ENCODE results near the gene MYOF. TPM values are rescaled to one million over a fixed set of nuclear protein-coding genes. Genes with fewer than 3 reads are reported as not detected.

The MYOF gene
- total and polyA plus RNA-seq, 2 of the 8 experiments (the other 6 are each of a cell fraction or from before 2014, with no cell fraction given), result 0.98 to 2.3 TPM

DNA sequence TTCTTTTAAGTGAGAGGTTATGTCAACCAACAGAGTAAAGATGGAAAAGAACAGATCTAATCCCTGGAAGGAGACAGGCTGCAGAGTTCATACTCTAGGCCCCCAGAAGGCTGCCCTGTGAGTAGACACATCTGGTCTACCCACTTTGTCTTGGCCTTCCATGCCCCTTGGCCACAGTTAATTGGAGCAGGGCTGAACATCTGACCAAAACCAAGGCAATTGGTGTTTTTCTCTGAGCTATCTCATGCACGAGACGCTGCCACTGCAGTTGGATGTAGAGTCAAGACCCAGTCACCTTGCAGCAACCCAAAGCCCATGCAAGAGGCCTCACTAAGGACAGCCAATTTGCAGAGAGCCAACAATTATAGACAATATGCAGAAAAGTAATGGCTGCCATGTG is 9.0 kb downstream of the MYOF start:
- 89% methylated on average over 2 of the region's 2 CpGs; no CpG with 5 or more reads in 1 of the 2 experiments for WGBS, 2 experiments (ENCODE audit: extremely low coverage in 1 of 2, insufficient coverage in 1 of 2, insufficient read length in 1 of 2, insufficient replicate concordance in 2 of 2, low coverage in 1 of 2, low lambda C conversion rate in 2 of 2, missing lambda C conversion rate in 1 of 2)
- POLR2A ChIA-PET (ENCODE audit: partially characterized antibody), result no interaction called here
- FAIRE-seq, result no peak
- TF ChIP-seq GABPA (IDR thresholded peaks at IDR 0.05; ENCODE audit: borderline replicate concordance, insufficient read depth, low read length) (no peak), ASH2L (IDR thresholded peaks at IDR 0.05; ENCODE audit: low read length) (no peak), POU5F1 (IDR thresholded peaks at IDR 0.05; ENCODE audit: low read depth, low read length) (no peak), POLR2AphosphoS5 (IDR thresholded peaks at IDR 0.05; ENCODE audit: low read depth, low read length) (no peak), CREB1 (IDR thresholded peaks at IDR 0.05) (no peak), SP2 (IDR thresholded peaks at IDR 0.05; ENCODE audit: low read length) (no peak), JUN (IDR thresholded peaks at IDR 0.05; ENCODE audit: low read depth, low read length) (no peak), ZNF274 (IDR thresholded peaks at IDR 0.05; ENCODE audit: borderline replicate concordance, extremely low read depth, low read length) (no peak), CBX8 (IDR thresholded peaks at IDR 0.05; ENCODE audit: borderline replicate concordance, low read depth, low read length) (no peak), EGR1 (IDR thresholded peaks at IDR 0.05; ENCODE audit: borderline replicate concordance, low read depth, low read length) (no peak)
- TF ChIP-seq, protein P1, sequence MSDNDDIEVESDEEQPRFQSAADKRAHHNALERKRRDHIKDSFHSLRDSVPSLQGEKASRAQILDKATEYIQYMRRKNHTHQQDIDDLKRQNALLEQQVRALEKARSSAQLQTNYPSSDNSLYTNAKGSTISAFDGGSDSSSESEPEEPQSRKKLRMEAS (IDR thresholded peaks at IDR 0.05), result no peak
- TF ChIP-seq, protein P2, sequence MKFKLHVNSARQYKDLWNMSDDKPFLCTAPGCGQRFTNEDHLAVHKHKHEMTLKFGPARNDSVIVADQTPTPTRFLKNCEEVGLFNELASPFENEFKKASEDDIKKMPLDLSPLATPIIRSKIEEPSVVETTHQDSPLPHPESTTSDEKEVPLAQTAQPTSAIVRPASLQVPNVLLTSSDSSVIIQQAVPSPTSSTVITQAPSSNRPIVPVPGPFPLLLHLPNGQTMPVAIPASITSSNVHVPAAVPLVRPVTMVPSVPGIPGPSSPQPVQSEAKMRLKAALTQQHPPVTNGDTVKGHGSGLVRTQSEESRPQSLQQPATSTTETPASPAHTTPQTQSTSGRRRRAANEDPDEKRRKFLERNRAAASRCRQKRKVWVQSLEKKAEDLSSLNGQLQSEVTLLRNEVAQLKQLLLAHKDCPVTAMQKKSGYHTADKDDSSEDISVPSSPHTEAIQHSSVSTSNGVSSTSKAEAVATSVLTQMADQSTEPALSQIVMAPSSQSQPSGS (IDR thresholded peaks at IDR 0.05; ENCODE audit: low read length), result no peak

More for the DNA sequence above, 9.0 kb downstream of the MYOF start:
- Histone ChIP-seq H4K20me1 (replicated peaks in 1 of 2; ENCODE audit: control insufficient read depth in 1 of 2, insufficient read depth in 2 of 2, low read length in 2 of 2) (no peaks in the 10 kb centered on the region), H3K56ac (replicated peaks; ENCODE audit: insufficient read length, low read depth, low read length) (no peak overlapping the region), H3K23ac (ENCODE audit: insufficient read length) (no peak overlapping the region), H4K91ac (replicated peaks; ENCODE audit: insufficient read length, low read length) (no peak overlapping the region), H3K9me3 (ENCODE audit: insufficient read depth in 2 of 2, low read depth in 1 of 2, low read length in 1 of 2) (no peaks in the 10 kb centered on the region), H3K36me3 (ENCODE audit: control insufficient read depth in 2 of 4, insufficient read depth in 4 of 4, low read length in 3 of 4) (no peaks in the 10 kb centered on the region), H3K18ac (ENCODE audit: extremely low read depth, low read length) (no peak overlapping the region), H3K4ac (replicated peaks; ENCODE audit: insufficient read length, low read depth, low read length) (no peak overlapping the region), H3K4me3 (ENCODE audit: extremely low read depth in 1 of 4, insufficient read depth in 2 of 4, low read depth in 3 of 4, low read length in 4 of 4) (no peak overlapping the region), H2BK20ac (ENCODE audit: low read length) (no peak overlapping the region), H2BK15ac (ENCODE audit: low read length) (no peak overlapping the region), H2AK5ac (ENCODE audit: low read depth, low read length) (no peak overlapping the region), H4K5ac (ENCODE audit: insufficient read length, low read depth, low read length) (no peak overlapping the region), H3K4me1 (replicated peaks in 1 of 4; ENCODE audit: control insufficient read depth in 3 of 4, insufficient read depth in 4 of 4, low read length in 3 of 4) (peaks cover 0 to 3% (median 1%) of the 10 kb centered on the region in 4 experiments; a peak in 3 of 7 replicates), H3K23me2 (ENCODE audit: low read depth, low read length) (no peaks in the 10 kb centered on the region), H3K79me1 (ENCODE audit: low read depth, low read length) (no peaks in the 10 kb centered on the region), H2BK5ac (ENCODE audit: low read depth, low read length) (no peak overlapping the region), H2AFZ (ENCODE audit: low read length) (no peak overlapping the region), H2BK12ac (ENCODE audit: low read depth, low read length) (no peak overlapping the region), H3K27me3 (replicated peaks in 1 of 4; ENCODE audit: control insufficient read depth in 3 of 4, extremely low read depth in 1 of 4, insufficient read depth in 3 of 4, low read length in 3 of 4) (no peaks in the 10 kb centered on the region), H3K4me2 (ENCODE audit: insufficient read depth in 1 of 2, low read depth in 2 of 2, low read length in 2 of 2) (no peak overlapping the region), H3K27ac (ENCODE audit: low read depth, low read length) (no peak overlapping the region), H4K8ac (ENCODE audit: extremely low read depth, insufficient read depth, low read length) (no peak overlapping the region), H3K14ac (ENCODE audit: insufficient read length) (no peak overlapping the region), H3K9ac (replicated peaks in 1 of 4; ENCODE audit: extremely low read depth in 1 of 4, low read depth in 3 of 4, low read length in 3 of 4) (no peak overlapping the region), H3K79me2 (ENCODE audit: control insufficient read depth in 1 of 2, insufficient read depth in 2 of 2, low read length in 2 of 2) (no peaks in the 10 kb centered on the region), H2BK120ac (replicated peaks; ENCODE audit: low read depth, low read length) (no peak overlapping the region)
- CTCF ChIA-PET (ENCODE audit: partially characterized antibody), result interaction anchor here (0.6 to 8.9 kb wide), 8 partner anchors 9 to 96 kb away, joined by 3 to 63 read pairs (median 6); partner anchors contain the start of gene MYOF
- no peak for DNase-seq (ENCODE audit: low read depth in 1 of 2, low spot score in 2 of 2)
